ENCODE measurements around the gene POLR2L. TPM values are rescaled to one million over a fixed set of nuclear protein-coding genes. Genes with fewer than 3 reads are reported as not detected.

POLR2L gene
- polyA plus RNA-seq, 1 donor = 87.5 TPM

GRCh38 chr11:883527-883926, 41.2 kb upstream of the POLR2L start:
- no peaks in the 10 kb centered on the region for H3K27me3 ChIP-seq (ENCODE audit: control insufficient read depth, insufficient read depth, low read length)
- H3K27ac ChIP-seq (ENCODE audit: low read length) = no peak overlapping the region
- peaks cover 45% of the 10 kb centered on the region for H3K36me3 ChIP-seq (ENCODE audit: control insufficient read depth, insufficient read depth, low read length)
- H3K9me3 ChIP-seq (ENCODE audit: control insufficient read depth, low read depth, low read length) = no peaks in the 10 kb centered on the region
- no peak overlapping the region for H3K4me3 ChIP-seq (ENCODE audit: low read length)
- no peaks in the 10 kb centered on the region for H3K4me1 ChIP-seq (ENCODE audit: control insufficient read depth, insufficient read depth, low read length)
- DNase-seq = no peak
- WGBS (ENCODE audit: insufficient coverage, low lambda C conversion rate) = no CpG with 5 or more reads among the region's 10 CpGs

GRCh38 chr11:882596-882995, 40.3 kb upstream of the POLR2L start:
- DNase-seq = no peak
- Histone ChIP-seq H3K9me3 (ENCODE audit: control insufficient read depth, low read depth, low read length) (no peaks in the 10 kb centered on the region), H3K4me3 (ENCODE audit: low read length) (no peak overlapping the region), H3K36me3 (ENCODE audit: control insufficient read depth, insufficient read depth, low read length) (peaks cover 40% of the 10 kb centered on the region), H3K27me3 (ENCODE audit: control insufficient read depth, insufficient read depth, low read length) (no peaks in the 10 kb centered on the region), H3K27ac (ENCODE audit: low read length) (no peak overlapping the region), H3K4me1 (ENCODE audit: control insufficient read depth, insufficient read depth, low read length) (no peaks in the 10 kb centered on the region)
- WGBS (ENCODE audit: insufficient coverage, low lambda C conversion rate) = no CpG with 5 or more reads among the region's 14 CpGs

- Histone ChIP-seq H3K4me3 (ENCODE audit: low read length) (no peak overlapping the region), H3K27me3 (ENCODE audit: control insufficient read depth, insufficient read depth, low read length) (no peaks in the 10 kb centered on the region), H3K27ac (ENCODE audit: low read length) (no peak overlapping the region), H3K36me3 (ENCODE audit: control insufficient read depth, insufficient read depth, low read length) (peaks cover 29% of the 10 kb centered on the region), H3K4me1 (ENCODE audit: control insufficient read depth, insufficient read depth, low read length) (no peaks in the 10 kb centered on the region), H3K9me3 (ENCODE audit: control insufficient read depth, low read depth, low read length) (no peaks in the 10 kb centered on the region)
- no peak for DNase-seq
- WGBS (ENCODE audit: insufficient coverage, low lambda C conversion rate) = 100% methylated on average over 1 of the region's 14 CpGs
Measured at GRCh38 chr11:880447-880846, 38.1 kb upstream of the POLR2L start.

GRCh38 chr11:877565-877964, 35.2 kb upstream of the POLR2L start:
- H3K27ac ChIP-seq (ENCODE audit: low read length) = no peak overlapping the region
- peaks cover 19% of the 10 kb centered on the region for H3K36me3 ChIP-seq (ENCODE audit: control insufficient read depth, insufficient read depth, low read length)

GRCh38 chr11:876545-876944, 34.2 kb upstream of the POLR2L start:
- H3K27ac ChIP-seq (ENCODE audit: low read length) = no peak overlapping the region
- no peaks in the 10 kb centered on the region for H3K9me3 ChIP-seq (ENCODE audit: control insufficient read depth, low read depth, low read length)
- H3K4me3 ChIP-seq (ENCODE audit: low read length) = no peak overlapping the region
- H3K27me3 ChIP-seq (ENCODE audit: control insufficient read depth, insufficient read depth, low read length) = no peaks in the 10 kb centered on the region
- no peaks in the 10 kb centered on the region for H3K4me1 ChIP-seq (ENCODE audit: control insufficient read depth, insufficient read depth, low read length)
- no CpG with 5 or more reads among the region's 12 CpGs for WGBS (ENCODE audit: insufficient coverage, low lambda C conversion rate)
- peaks cover 18% of the 10 kb centered on the region for H3K36me3 ChIP-seq (ENCODE audit: control insufficient read depth, insufficient read depth, low read length)
- DNase-seq = no peak

More at GRCh38 chr11:877565-877964, 35.2 kb upstream of the POLR2L start:
- Histone ChIP-seq H3K4me3 (ENCODE audit: low read length) (no peak overlapping the region), H3K27me3 (ENCODE audit: control insufficient read depth, insufficient read depth, low read length) (no peaks in the 10 kb centered on the region), H3K4me1 (ENCODE audit: control insufficient read depth, insufficient read depth, low read length) (no peaks in the 10 kb centered on the region), H3K9me3 (ENCODE audit: control insufficient read depth, low read depth, low read length) (no peaks in the 10 kb centered on the region)
- WGBS (ENCODE audit: insufficient coverage, low lambda C conversion rate) = no CpG with 5 or more reads among the region's 11 CpGs
- no peak for DNase-seq

- H3K36me3 ChIP-seq (ENCODE audit: control insufficient read depth, insufficient read depth, low read length) = peaks cover 19% of the 10 kb centered on the region
- no peaks in the 10 kb centered on the region for H3K4me1 ChIP-seq (ENCODE audit: control insufficient read depth, insufficient read depth, low read length)
- H3K27ac ChIP-seq (ENCODE audit: low read length) = no peak overlapping the region
- no peak for DNase-seq
- 80% methylated on average over 1 of the region's 21 CpGs for WGBS (ENCODE audit: insufficient coverage, low lambda C conversion rate)
- no peaks in the 10 kb centered on the region for H3K9me3 ChIP-seq (ENCODE audit: control insufficient read depth, low read depth, low read length)
- H3K27me3 ChIP-seq (ENCODE audit: control insufficient read depth, insufficient read depth, low read length) = no peaks in the 10 kb centered on the region
- H3K4me3 ChIP-seq (ENCODE audit: low read length) = no peak overlapping the region
Measured at GRCh38 chr11:875769-876301, 33.5 kb upstream of the POLR2L start.

- H3K4me1 ChIP-seq (ENCODE audit: control insufficient read depth, insufficient read depth, low read length) = no peaks in the 10 kb centered on the region
- DNase-seq = no peak
- H3K27ac ChIP-seq (ENCODE audit: low read length) = no peak overlapping the region
- whole genome bisulfite sequencing (ENCODE audit: insufficient coverage, low lambda C conversion rate) = no CpG with 5 or more reads among the region's 16 CpGs
- peaks cover 14% of the 10 kb centered on the region for H3K36me3 ChIP-seq (ENCODE audit: control insufficient read depth, insufficient read depth, low read length)
- no peaks in the 10 kb centered on the region for H3K9me3 ChIP-seq (ENCODE audit: control insufficient read depth, low read depth, low read length)
- no peak overlapping the region for H3K4me3 ChIP-seq (ENCODE audit: low read length)
- no peaks in the 10 kb centered on the region for H3K27me3 ChIP-seq (ENCODE audit: control insufficient read depth, insufficient read depth, low read length)
Measured at GRCh38 chr11:875203-875602, 32.9 kb upstream of the POLR2L start.

GRCh38 chr11:873706-874105, 31.4 kb upstream of the POLR2L start:
- WGBS (ENCODE audit: insufficient coverage, low lambda C conversion rate) = no CpG with 5 or more reads among the region's 12 CpGs
- DNase-seq = no peak

GRCh38 chr11:872799-873198, 30.5 kb upstream of the POLR2L start:
- Histone ChIP-seq H3K9me3 (ENCODE audit: control insufficient read depth, low read depth, low read length) (no peaks in the 10 kb centered on the region), H3K4me3 (ENCODE audit: low read length) (no peak overlapping the region), H3K27me3 (ENCODE audit: control insufficient read depth, insufficient read depth, low read length) (no peaks in the 10 kb centered on the region), H3K27ac (ENCODE audit: low read length) (no peak overlapping the region), H3K36me3 (ENCODE audit: control insufficient read depth, insufficient read depth, low read length) (peaks cover 14% of the 10 kb centered on the region), H3K4me1 (ENCODE audit: control insufficient read depth, insufficient read depth, low read length) (no peaks in the 10 kb centered on the region)
- no CpG with 5 or more reads among the region's 9 CpGs for WGBS (ENCODE audit: insufficient coverage, low lambda C conversion rate)
- DNase-seq = no peak

More at GRCh38 chr11:873706-874105, 31.4 kb upstream of the POLR2L start:
- H3K27me3 ChIP-seq (ENCODE audit: control insufficient read depth, insufficient read depth, low read length) = no peaks in the 10 kb centered on the region
- no peak overlapping the region for H3K27ac ChIP-seq (ENCODE audit: low read length)
- H3K9me3 ChIP-seq (ENCODE audit: control insufficient read depth, low read depth, low read length) = no peaks in the 10 kb centered on the region
- no peak overlapping the region for H3K4me3 ChIP-seq (ENCODE audit: low read length)
- no peaks in the 10 kb centered on the region for H3K4me1 ChIP-seq (ENCODE audit: control insufficient read depth, insufficient read depth, low read length)
- H3K36me3 ChIP-seq (ENCODE audit: control insufficient read depth, insufficient read depth, low read length) = peaks cover 12% of the 10 kb centered on the region

GRCh38 chr11:871472-871871, 29.1 kb upstream of the POLR2L start:
- H3K4me3 ChIP-seq (ENCODE audit: low read length) = no peak overlapping the region
- H3K27ac ChIP-seq (ENCODE audit: low read length) = no peak overlapping the region
- H3K4me1 ChIP-seq (ENCODE audit: control insufficient read depth, insufficient read depth, low read length) = no peaks in the 10 kb centered on the region
- no peaks in the 10 kb centered on the region for H3K9me3 ChIP-seq (ENCODE audit: control insufficient read depth, low read depth, low read length)
- WGBS (ENCODE audit: insufficient coverage, low lambda C conversion rate) = no CpG with 5 or more reads among the region's 9 CpGs
- DNase-seq = no peak
- no peaks in the 10 kb centered on the region for H3K27me3 ChIP-seq (ENCODE audit: control insufficient read depth, insufficient read depth, low read length)
- H3K36me3 ChIP-seq (ENCODE audit: control insufficient read depth, insufficient read depth, low read length) = peaks cover 16% of the 10 kb centered on the region

GRCh38 chr11:870418-870817, 28.1 kb upstream of the POLR2L start:
- no peak overlapping the region for H3K4me3 ChIP-seq (ENCODE audit: low read length)
- no peaks in the 10 kb centered on the region for H3K27me3 ChIP-seq (ENCODE audit: control insufficient read depth, insufficient read depth, low read length)
- no peak overlapping the region for H3K27ac ChIP-seq (ENCODE audit: low read length)
- no peak for DNase-seq
- WGBS (ENCODE audit: insufficient coverage, low lambda C conversion rate) = no CpG with 5 or more reads among the region's 8 CpGs
- peaks cover 19% of the 10 kb centered on the region for H3K36me3 ChIP-seq (ENCODE audit: control insufficient read depth, insufficient read depth, low read length)
- H3K9me3 ChIP-seq (ENCODE audit: control insufficient read depth, low read depth, low read length) = peaks cover 3% of the 10 kb centered on the region
- no peaks in the 10 kb centered on the region for H3K4me1 ChIP-seq (ENCODE audit: control insufficient read depth, insufficient read depth, low read length)

All from large intestine (tissue), 3 donors.